ENCODE data around the gene RPL38.

RPL38 gene

DNA sequence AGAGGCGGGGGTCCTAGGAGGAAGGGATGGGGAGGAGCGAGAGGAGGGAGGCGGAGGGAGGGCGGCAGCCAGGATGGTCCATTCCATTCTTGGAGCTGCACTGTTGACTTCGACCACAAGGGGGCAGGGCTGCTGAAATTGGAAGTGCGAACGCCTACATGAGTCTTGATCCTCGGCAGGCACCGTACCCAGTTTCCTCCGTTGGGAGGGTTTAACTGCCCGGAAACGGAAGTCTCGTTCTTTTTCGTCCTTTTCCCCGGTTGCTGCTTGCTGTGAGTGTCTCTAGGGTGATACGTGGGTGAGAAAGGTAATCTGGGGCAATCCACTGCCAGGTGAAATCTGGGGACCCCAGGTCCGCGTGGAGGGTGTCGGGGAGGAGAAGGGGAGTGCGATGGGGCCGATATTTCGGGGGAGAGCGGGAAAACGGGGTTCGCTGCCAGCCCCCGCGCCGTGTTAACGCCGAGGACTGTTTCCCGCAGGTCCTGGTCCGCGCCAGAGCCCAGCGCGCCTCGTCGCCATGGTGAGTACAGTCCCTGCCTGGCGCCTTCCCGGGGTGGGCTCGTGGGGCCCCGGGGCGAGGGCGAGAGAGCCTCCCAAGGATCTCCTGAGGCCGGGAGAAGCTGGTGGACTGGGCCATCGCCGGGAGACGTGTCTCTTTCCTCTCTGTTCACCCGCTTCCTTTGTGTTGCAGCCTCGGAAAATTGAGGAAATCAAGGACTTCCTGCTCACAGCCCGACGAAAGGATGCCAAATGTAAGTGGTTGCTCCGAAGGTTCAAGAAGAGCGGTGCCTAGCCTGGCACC lies at the start of gene RPL38:
TSS of gene RPL38 (plus strand) at position 240 of the 802 bp plus-strand sequence. CDS start at position 518, 278 bp downstream.
- DNase-seq, result peak; percentile 97

DNA sequence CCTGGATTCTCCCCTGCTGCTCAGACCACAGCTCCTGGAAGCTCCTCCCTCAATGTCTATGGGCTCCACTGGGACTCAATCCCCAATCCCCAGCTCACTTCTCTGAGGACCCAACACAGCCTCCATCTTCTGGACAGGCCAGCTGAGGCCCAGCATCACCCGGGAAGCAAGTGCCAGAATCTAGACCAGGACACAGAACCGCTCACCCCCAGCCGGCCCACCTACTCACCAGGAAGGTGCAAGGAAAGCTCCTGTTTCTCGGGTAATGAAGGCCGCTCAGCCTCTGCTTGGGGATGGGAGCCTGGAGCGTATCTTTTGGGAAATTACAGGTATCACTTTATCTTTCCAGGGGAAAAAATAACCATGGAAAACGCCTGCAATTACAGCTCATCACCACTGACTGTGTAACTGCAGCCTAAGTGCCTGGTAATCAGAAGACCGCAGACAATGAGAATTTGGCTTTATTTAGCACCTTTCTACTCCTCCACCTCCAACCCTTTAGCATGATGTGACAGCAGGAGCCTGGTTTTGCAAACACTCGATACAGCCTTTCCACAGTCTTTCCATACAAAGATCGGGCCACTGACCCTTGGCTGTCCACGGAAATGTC lies 49.6 kb upstream of the RPL38 start:
- DNase-seq, result no peak

DNA sequence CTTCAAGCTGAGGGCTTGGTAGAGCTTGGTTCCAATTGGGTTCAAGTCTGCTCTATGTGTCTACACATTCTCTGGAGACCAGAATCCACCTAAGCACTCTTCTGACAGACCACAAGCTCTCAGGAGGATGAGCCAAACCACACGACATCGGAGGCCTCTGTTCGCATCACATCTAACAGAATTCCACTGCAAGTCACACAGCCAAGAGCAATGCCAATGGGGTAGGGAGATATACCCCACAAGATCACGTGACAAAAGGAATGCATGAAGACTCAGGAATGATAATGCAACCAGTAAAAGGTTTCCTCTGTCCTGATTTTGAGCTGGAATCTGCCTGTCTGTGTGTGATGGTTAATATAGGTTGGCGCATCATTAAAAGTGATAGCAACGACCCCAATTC lies 46.6 kb upstream of the RPL38 start:
- DNase-seq, result no peak

DNA sequence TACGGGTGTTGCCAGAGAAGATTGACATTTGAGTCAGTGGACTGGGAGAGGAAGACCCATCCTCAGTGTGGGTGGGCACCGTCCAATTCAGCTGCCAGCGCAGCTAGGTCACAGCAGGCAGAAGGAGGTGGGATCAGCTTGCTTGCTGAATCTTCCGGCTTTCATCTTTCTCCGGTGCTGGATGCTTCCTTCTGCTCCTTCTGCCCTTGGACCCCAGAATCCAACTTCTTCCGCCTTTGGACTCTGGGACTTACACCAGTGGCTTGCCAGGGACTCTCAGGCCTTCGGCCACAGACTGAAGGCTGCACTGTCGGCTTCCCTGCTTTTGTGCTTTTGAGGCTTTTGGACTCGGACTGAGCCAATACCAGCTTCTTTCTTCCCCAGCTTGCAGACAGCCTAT lies 46.1 kb upstream of the RPL38 start:
- no peak for DNase-seq

DNA sequence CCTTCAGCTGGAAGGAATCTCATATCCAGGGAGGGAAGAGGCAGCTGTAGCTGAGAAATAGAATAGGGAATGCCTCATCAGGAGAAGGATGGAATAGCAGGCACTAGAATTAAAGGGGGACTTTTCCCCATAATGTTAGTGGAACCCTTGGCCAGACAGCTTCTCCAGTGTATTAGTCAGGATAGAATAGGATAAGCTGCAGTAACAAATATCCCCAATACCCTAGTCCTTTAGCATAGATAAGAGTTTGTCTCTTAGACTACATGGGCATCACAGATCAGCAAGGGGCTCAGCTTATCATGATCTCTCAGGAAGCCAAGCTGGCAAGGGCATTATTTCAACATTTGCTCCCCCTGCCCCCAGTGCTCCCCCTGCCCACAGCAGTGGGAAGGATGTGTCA lies 44.7 kb upstream of the RPL38 start:
- no peak for DNase-seq

DNA sequence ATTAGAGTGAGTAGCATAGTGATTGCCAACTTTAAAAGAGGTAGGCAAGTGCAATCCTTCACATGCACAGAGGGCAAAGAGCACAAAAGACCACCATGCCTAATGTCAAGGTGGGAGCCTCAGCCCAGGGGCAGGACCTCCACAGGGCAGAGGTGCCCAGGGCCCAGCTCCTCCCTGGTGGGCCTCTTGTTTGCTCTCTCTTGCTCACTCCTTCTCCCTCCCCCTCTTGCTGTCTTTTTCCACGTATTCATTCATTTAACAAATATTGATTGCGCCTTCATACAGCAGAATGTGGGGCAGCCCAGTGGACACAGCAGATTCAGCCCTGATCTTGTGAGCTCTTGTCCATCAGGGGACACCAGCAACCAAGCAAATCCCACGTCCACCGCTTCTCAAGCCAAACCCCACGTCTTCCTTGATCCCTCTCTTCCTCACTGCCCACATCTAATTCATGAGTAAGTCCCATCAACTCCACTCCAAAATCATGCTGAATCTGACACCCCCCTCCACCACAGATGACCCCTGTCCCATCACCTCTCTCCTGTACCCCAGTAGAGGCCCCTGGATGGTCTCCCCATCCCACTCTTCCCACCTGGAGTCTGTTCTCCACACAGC lies 44.1 kb upstream of the RPL38 start:
- DNase-seq, result no peak

DNA sequence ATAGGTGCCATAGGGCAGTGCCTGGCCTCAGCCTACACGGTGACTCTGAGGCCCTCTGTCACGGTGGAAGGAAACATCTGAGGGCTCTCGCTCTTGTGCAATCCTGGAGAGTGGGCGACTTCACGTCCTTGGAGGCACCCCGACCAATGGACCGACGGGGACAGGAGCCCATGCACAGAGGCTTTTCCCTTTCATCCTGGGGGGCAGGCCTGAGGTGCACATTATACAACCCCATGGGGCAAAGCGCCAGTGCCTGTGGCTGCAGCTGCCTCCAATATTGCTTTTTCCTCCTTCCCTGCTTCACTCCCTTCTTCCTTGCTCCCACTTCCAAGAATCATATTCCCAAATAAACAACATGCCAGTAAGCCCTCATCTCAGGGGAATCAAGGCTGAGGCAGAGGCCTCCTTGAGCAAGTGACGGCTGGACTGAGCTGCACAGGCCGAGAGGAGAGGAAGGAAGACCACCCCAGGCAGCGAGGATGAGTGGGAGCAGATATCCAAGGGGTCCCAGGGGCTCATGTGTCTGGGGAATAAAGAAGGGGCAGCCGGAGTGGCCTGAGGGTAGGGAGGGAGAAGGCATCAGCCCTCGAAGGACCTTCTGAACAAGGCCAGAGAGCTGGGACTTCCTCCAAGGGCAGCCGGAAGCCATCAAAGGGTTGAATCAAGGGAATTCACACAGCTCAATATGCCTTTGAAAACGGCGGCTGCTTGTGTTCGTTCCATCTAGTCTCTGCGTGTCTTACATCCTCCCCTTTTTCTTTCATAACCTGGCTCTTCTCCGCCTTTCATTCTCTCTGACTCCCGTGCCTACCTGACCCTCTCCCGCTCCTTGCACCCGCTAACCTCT lies 42.6 kb upstream of the RPL38 start:
- no peak for DNase-seq

DNA sequence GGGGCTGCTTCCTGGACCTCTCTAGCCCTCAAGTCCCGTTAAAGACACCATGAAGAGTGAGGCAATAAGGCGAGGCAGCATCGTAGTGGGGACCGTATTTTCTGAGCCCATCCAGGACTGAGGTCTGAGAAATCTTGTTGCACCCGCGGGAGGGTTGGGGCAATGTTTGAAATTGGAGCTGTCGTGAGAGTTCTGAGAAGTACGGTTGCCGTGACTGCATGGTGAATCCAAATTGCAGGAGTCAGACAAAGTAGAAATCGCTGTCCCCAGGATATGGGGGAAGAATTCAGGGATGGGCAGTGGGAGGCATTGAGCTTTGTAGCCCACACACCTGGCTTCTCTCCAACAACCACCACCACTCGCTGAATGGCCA lies 42.0 kb upstream of the RPL38 start:
- no peak for DNase-seq

DNA sequence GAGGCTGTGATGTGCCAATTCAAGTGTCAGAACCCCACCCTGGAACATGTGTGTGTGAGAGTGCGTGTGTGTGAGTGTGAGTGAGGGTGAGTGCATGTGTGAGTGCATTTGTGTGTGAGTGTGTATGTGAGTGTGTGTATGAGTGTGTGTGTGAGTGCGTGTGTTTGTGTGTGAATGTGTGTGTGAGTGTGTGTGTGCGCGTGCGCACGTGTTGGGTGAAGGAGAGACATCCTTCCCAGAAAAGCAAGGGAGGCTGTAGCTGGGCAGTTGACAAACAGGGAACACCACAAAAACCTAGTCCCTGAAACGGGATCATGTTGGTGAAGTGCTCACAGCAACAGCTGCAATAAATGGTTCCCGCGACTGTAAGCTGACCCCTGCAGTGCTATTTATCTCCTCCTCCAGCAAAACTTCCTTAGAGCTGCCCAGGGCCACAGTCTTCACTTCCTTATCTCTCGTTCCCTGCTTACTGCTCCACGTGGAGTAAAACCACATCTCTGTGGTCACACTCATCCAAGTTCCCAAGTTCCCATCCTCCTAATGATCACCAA lies 40.1 kb upstream of the RPL38 start:
- DNase-seq, result no peak

DNA sequence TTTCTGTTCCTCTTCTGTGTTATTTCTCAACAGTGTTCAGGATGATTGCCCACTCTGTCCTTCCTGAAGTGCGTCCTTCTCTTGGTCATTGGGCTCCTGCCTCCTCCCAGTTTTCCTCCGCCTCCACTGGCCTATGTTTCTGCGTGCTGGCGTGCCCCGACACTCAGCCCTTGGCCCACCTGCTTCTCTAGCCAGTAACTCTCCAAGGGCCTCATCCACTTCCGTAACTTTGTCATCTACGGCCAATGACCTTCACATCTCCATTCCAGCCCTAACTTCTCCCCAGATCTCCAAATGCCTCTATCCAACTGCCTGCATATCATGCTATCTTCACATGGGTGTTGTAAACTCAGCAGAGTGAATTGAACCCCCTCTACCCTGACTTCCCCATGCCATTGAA lies 39.6 kb upstream of the RPL38 start:
- DNase-seq, result no peak

DNA sequence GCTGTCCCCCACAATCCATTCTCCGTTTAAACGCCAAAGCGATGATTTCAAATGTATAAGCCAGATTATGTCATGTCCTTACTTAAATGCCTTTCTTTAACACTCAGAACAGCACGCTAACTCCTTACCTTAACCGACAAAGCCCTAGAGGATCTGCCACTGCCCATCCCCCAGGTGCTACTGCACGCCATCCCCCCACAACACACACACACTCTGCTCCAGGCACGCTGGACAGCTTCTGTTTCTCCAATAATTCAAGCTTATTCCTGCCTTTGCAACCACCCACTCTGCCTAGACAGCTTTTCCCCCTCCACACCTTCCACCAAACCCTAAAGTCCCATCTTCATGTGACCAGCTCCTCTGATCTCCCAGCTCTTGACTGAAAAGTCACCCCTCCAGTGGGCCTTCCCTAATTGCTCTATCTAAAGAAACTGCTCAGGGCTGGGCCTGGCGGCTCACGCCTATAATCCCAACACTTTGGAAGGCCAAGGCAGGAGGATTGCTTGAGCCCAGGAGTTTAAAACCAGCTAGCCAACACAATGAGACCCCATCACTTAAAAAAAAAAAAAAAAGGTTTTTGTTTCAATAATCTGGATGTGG lies 38.9 kb upstream of the RPL38 start:
- no peak for DNase-seq

DNA sequence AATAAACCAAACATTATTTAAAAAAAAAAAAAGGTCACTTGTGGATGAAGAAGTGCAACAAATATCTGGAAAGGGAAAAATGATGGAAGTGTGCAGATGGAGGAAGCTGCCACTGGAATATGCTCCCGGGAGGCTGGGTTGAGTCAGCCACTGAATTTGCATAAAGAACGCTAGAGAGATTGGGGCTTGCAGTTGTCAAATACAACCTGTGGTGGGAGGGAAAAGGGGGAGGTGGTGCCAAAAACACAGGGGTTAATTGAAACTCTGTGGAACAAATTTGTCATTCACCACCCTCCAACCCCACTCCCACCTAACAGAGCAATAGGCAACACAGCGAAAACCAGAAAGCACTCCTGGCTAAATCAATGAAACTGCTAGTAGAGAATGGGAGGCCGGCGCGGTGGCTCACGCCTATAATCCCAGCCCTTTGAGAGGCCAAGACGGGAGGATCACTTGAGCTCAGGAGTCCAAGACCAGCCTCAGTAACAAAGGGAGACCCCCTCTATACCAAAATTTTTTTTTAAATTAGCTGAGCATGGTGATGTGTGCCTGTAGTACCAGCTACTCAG lies 37.6 kb upstream of the RPL38 start:
- DNase-seq, result no peak

DNA sequence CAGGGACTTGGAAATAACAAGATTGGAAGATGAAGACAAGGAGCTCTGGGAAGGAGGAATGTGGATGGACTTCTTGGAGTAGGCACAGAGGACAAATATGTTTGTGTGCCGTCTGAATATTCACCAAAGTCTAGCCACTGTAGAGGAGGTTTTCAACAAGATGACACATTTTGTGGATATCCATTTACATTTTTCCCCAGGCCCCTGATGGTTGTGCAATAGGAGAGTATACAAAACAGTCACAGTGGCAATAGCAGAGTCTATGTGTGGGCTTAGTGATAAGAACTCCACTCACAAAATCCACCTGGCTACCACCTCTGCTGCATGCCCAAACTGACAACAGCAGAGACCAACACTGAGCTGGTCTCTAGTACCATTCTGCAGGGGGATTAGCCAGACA lies 32.6 kb upstream of the RPL38 start:
- no peak for DNase-seq

DNA sequence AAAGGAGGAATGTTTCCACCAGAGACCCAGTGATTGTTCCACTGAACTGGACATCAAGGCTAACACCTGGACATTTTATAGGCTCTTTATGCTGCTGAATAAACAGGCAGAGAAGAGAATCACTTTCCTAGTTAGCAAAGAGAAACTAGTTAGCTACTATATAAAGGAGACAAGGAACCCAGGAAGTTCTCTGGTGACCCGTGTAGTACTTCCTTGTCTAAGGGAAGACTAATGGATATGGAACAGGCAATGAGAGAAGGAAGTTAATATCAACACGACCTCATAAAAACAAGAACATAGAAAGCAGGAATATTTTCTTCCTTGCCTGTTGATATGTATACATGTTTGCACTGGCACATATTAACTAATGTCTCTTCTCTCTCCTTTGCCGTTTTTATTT lies 30.8 kb upstream of the RPL38 start:
- no peak for DNase-seq

DNA sequence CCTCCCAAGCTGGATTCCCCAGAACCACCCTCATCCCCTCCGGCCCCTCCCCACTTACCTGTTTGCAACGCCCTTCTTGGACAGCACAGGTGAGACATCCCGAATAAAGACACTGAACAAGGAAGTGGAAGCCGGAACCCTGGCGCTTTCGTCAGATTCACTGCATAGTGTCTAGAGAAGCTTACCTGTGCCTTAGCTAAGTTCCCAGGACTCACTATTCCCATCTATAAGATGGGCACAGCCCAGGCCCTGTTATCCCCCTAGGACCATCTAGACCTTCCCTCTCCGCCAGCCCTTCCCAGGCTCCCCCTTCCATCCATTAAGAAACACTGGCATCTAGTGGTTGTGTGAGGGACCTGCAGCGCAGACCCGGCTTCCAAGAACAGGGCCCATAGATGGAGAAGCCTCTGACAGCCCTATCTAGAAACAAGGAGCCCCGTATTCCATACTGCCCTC lies 26.9 kb upstream of the RPL38 start:
- DNase-seq, result peak; percentile 81

DNA sequence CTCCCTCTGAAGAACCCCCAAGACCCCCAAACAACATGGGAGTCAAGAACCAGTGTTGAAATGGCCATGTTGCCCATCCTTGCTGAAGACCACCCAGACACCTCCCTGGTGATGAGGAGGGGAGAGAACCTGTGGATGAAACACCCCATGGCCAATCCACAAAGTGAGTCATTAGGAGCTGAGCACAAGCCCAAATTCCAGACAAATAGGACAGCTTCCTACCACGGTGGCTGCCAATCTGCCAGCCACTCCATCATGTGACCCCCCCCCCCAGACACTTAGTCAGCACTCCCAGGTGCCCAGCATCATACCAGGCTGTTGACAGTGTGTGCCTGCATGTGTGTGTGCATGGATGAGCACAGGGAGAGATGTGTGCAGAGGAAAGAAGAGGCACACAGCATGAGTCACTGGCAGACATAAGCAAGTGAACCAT lies 26.4 kb upstream of the RPL38 start:
- DNase-seq, result no peak

DNA sequence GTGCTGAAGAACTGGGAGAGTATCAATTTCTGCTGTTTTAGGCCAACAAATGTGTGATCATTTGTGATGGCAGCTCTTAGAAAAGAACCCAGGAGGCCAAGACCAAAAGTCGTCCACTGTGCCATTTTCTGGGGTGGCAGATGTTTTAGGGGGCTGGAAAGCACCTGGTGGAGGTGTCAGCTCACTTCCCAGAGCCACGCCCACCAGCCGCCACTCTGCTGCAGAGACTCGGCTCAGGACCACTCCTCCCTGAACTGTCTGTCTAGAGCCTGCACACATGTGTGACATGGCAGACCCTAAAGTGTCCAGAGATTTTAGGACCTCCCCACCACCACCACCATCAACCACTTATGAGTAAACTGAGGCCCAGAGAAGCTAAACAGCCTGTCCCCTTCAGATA lies 23.9 kb upstream of the RPL38 start:
- DNase-seq, result no peak

DNA sequence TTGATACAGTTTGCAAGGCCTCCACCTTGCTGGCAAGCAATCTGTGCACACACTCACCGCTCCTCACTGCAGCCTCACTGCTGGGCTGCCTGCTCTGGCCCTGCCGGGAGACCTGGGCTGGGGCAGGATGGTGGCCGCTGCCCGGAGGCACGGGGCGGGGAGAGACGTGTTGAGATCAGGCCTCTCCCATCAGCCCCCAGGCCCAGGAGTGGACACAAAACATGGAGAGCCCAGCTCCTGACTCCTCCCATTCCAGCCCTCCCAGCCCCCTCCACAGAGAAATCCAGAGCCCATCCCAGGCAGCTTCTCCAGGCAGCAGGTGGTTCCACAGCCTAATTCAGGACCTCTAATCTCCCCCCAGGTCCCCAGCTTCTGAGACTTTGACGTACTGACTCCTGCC lies 23.1 kb upstream of the RPL38 start:
- no peak for DNase-seq

DNA sequence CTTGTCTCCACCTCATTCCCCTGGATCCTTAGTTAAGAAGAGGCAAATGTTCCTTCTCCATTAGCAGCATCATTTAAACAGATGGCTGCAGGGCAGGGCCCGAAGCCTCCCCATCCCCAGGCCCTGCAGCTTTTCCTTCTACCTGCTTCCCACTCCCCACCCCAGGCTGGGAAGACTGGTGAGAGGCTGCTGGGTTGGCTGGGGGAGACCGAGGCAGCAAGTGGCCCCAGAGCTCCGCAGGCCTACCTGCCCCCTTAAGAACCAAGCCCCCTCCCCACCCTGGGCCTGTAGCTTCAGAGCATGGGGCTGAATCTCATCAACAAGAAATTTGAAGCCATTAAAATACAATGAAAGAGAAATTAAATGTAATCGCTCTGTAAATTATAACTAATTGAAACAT lies 22.1 kb upstream of the RPL38 start:
- DNase-seq, result no peak

DNA sequence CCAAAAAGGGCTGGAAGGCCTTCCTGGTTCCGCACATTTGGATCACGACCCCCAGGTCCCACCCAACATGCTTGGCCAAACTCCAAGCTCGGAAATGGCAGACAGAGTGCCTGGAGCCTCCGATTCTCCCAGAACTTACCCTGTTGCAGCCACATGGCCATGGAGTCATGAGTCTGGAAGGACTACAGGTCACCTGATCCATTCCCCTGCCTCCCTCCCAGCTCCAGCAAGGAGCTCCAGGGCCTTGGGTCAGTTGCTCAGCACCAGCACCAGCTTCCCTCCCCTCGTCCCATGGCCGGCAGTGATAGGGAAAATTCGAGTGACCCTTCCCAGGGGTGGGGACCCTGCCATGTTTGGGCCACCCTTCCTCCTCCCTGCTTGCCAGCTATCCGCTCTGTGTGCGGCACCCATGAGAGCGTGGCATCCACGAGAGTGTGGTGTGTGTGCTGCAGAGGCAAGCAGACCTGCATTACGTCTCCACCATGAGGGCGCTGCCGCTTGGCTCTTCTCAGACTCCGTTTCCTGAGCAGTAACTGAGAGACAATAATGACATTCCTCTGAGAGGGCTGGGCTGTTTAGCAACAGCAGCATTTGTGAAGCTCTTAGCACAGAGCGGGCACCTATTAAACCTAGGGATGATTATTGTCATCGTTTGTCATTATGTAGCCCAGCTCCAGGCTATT lies 21.3 kb upstream of the RPL38 start:
- DNase-seq, result no peak

DNA sequence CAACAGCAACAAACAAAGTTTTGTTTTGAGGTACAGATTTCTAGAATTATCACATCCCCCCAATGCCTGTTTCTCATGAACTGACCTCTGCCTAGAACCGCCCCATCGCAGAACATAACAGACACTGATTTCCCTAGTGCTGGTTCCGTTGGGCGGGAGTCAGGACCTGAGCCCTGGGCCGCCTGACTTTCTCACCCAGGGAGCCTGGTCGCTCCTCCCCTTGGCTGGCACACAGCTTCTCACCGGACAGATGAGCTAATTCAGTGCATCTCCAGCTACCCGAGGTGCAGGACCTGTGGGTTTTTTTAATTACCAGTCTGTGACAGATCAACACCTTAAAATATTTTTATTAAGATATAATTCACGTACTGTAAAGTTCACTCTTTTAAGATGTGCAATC lies 20.1 kb upstream of the RPL38 start:
- DNase-seq, result no peak
